HEK293 (cell line): ENCODE results near the gene HECTD4.

Experiments used
- BCL11B ChIP-seq: fragments of 450-650 bp; formaldehyde crosslinking; IDR thresholded peaks from 2 replicates; pipeline ENCODE4 v1.5.1; 2016; ENCODE audit warnings: low read depth, missing biosample characterization, missing genetic modification characterization
- GLIS2 ChIP-seq: fragments of 450-650 bp; formaldehyde crosslinking; IDR thresholded peaks from 2 replicates; pipeline ENCODE4 v1.5.1; 2016; ENCODE audit warnings: missing biosample characterization, missing genetic modification characterization
- REPIN1 ChIP-seq: fragments of 450-650 bp; formaldehyde crosslinking; IDR thresholded peaks from 2 replicates; pipeline ENCODE4 v1.5.1; 2017; ENCODE audit warnings: missing biosample characterization, missing genetic modification characterization, low read depth
- SP3 ChIP-seq: fragments of 450-650 bp; formaldehyde crosslinking; IDR thresholded peaks from 2 replicates; pipeline ENCODE4 v1.5.1; 2016; ENCODE audit warnings: missing biosample characterization, missing genetic modification characterization
- YY2 ChIP-seq: fragments of 450-650 bp; formaldehyde crosslinking; IDR thresholded peaks from 2 replicates; pipeline ENCODE4 v1.5.1; 2016; ENCODE audit warnings: missing biosample characterization, missing genetic modification characterization
- ZBTB26 ChIP-seq: fragments of 450-650 bp; formaldehyde crosslinking; optimal IDR thresholded peaks from 2 replicates; pipeline ENCODE3; 2016; ENCODE audit warnings: missing biosample characterization, mild to moderate bottlenecking, missing genetic modification characterization
- ZBTB49 ChIP-seq: fragments of 450-650 bp; formaldehyde crosslinking; IDR thresholded peaks from 2 replicates; pipeline ENCODE4 v1.5.1; 2016; ENCODE audit warnings: missing biosample characterization, missing genetic modification characterization, low read depth
- ZEB2 ChIP-seq: fragments of 450-650 bp; formaldehyde crosslinking; IDR thresholded peaks from 2 replicates; pipeline ENCODE4 v1.5.1; 2016; ENCODE audit warnings: missing biosample characterization, missing genetic modification characterization
- ZFP41 ChIP-seq: fragments of 450-650 bp; formaldehyde crosslinking; IDR thresholded peaks from 2 replicates; pipeline ENCODE4 v1.5.1; 2016; ENCODE audit warnings: missing biosample characterization, missing genetic modification characterization, borderline replicate concordance
- ZFP69B ChIP-seq: fragments of 450-650 bp; formaldehyde crosslinking; IDR thresholded peaks from 2 replicates; pipeline ENCODE4 v1.5.1; 2016; ENCODE audit warnings: missing biosample characterization, missing genetic modification characterization
- ZNF121 ChIP-seq: fragments of 450-650 bp; formaldehyde crosslinking; IDR thresholded peaks from 2 replicates; pipeline ENCODE4 v1.5.1; 2016; ENCODE audit warnings: missing biosample characterization, missing genetic modification characterization
- ZNF133 ChIP-seq: fragments of 450-650 bp; formaldehyde crosslinking; IDR thresholded peaks from 2 replicates; pipeline ENCODE4 v1.5.1; 2016; ENCODE audit warnings: missing biosample characterization, missing genetic modification characterization
- ZNF138 ChIP-seq: fragments of 450-650 bp; formaldehyde crosslinking; IDR thresholded peaks from 2 replicates; pipeline ENCODE4 v1.5.1; 2016; ENCODE audit warnings: missing biosample characterization, missing genetic modification characterization, borderline replicate concordance
- ZNF211 ChIP-seq: fragments of 450-650 bp; formaldehyde crosslinking; IDR thresholded peaks from 2 replicates; pipeline ENCODE4 v1.5.1; 2016; ENCODE audit warnings: low read depth, missing biosample characterization, missing genetic modification characterization
- ZNF221 ChIP-seq: fragments of 450-650 bp; formaldehyde crosslinking; IDR thresholded peaks from 2 replicates; pipeline ENCODE4 v1.5.1; 2017; ENCODE audit warnings: missing biosample characterization, missing genetic modification characterization, borderline replicate concordance
- ZNF24 ChIP-seq: fragments of 450-650 bp; formaldehyde crosslinking; IDR thresholded peaks from 2 replicates; pipeline ENCODE4 v1.5.1; 2016; ENCODE audit warnings: missing biosample characterization, missing genetic modification characterization
- ZNF324 ChIP-seq: fragments of 450-650 bp; formaldehyde crosslinking; IDR thresholded peaks from 2 replicates; pipeline ENCODE4 v1.5.1; 2016; ENCODE audit warnings: missing biosample characterization, missing genetic modification characterization
- ZNF335 ChIP-seq: fragments of 450-650 bp; formaldehyde crosslinking; conservative IDR thresholded peaks from 2 replicates; pipeline ENCODE4 v1.5.1; 2016; ENCODE audit warnings: missing biosample characterization, missing genetic modification characterization
- ZNF354C ChIP-seq: fragments of 450-650 bp; formaldehyde crosslinking; IDR thresholded peaks from 2 replicates; pipeline ENCODE4 v1.5.1; 2016; ENCODE audit warnings: missing biosample characterization, missing genetic modification characterization, low read depth, borderline replicate concordance
- ZNF416 ChIP-seq: fragments of 450-650 bp; formaldehyde crosslinking; IDR thresholded peaks from 2 replicates; pipeline ENCODE4 v1.5.1; 2016; ENCODE audit warnings: missing biosample characterization, missing genetic modification characterization
- ZNF518A ChIP-seq: fragments of 450-650 bp; formaldehyde crosslinking; conservative IDR thresholded peaks from 2 replicates; pipeline ENCODE4 v1.5.1; 2016; ENCODE audit warnings: low read depth, missing biosample characterization, missing genetic modification characterization
- ZNF521 ChIP-seq: fragments of 450-650 bp; formaldehyde crosslinking; IDR thresholded peaks from 2 replicates; pipeline ENCODE4 v1.5.1; 2017; ENCODE audit warnings: missing biosample characterization, mild to moderate bottlenecking, missing genetic modification characterization
- ZNF585B ChIP-seq: fragments of 450-650 bp; formaldehyde crosslinking; IDR thresholded peaks from 2 replicates; pipeline ENCODE4 v1.5.1; 2016; ENCODE audit warnings: missing biosample characterization, missing genetic modification characterization
- ZNF610 ChIP-seq: fragments of 450-650 bp; formaldehyde crosslinking; IDR thresholded peaks from 2 replicates; pipeline ENCODE4 v1.5.1; 2016; ENCODE audit warnings: missing biosample characterization, missing genetic modification characterization, borderline replicate concordance
- ZNF623 ChIP-seq: fragments of 450-650 bp; formaldehyde crosslinking; IDR thresholded peaks from 2 replicates; pipeline ENCODE4 v1.5.1; 2016; ENCODE audit warnings: missing biosample characterization, missing genetic modification characterization
- ZSCAN16 ChIP-seq: fragments of 450-650 bp; formaldehyde crosslinking; IDR thresholded peaks from 2 replicates; pipeline ENCODE4 v1.5.1; 2016; ENCODE audit warnings: missing biosample characterization, missing genetic modification characterization
- TF ChIP-seq, protein P1 (sequence below): fragments of 450-650 bp; formaldehyde crosslinking; IDR thresholded peaks from 2 replicates; pipeline ENCODE4 v1.5.1; 2016; ENCODE audit warnings: missing biosample characterization, missing genetic modification characterization, borderline replicate concordance

HECTD4 gene

GRCh38 chr12:112419297-112420133 lies 37.3 kb upstream of the HECTD4 start (continued):
- no peak for TF ChIP-seq ZBTB49 (tag by site-specific recombination)
- TF ChIP-seq, protein P1, sequence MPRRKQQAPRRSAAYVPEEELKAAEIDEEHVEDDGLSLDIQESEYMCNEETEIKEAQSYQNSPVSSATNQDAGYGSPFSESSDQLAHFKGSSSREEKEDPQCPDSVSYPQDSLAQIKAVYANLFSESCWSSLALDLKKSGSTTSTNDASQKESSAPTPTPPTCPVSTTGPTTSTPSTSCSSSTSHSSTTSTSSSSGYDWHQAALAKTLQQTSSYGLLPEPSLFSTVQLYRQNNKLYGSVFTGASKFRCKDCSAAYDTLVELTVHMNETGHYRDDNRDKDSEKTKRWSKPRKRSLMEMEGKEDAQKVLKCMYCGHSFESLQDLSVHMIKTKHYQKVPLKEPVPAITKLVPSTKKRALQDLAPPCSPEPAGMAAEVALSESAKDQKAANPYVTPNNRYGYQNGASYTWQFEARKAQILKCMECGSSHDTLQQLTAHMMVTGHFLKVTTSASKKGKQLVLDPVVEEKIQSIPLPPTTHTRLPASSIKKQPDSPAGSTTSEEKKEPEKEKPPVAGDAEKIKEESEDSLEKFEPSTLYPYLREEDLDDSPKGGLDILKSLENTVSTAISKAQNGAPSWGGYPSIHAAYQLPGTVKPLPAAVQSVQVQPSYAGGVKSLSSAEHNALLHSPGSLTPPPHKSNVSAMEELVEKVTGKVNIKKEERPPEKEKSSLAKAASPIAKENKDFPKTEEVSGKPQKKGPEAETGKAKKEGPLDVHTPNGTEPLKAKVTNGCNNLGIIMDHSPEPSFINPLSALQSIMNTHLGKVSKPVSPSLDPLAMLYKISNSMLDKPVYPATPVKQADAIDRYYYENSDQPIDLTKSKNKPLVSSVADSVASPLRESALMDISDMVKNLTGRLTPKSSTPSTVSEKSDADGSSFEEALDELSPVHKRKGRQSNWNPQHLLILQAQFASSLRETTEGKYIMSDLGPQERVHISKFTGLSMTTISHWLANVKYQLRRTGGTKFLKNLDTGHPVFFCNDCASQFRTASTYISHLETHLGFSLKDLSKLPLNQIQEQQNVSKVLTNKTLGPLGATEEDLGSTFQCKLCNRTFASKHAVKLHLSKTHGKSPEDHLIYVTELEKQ = no peak
- TF ChIP-seq ZNF121 (tag by site-specific recombination) = no peak
- TF ChIP-seq ZBTB26 (tag by site-specific recombination) = no peak
- no peak for TF ChIP-seq ZNF211 (tag by site-specific recombination)
- TF ChIP-seq GLIS2 = peak; percentile 80
- no peak for TF ChIP-seq ZNF623 (tag by site-specific recombination)
- TF ChIP-seq ZSCAN16 = no peak
- TF ChIP-seq ZNF133 (tag by site-specific recombination) = no peak
- no peak for TF ChIP-seq ZNF354C
- no peak for TF ChIP-seq ZFP69B (tag by site-specific recombination)
- TF ChIP-seq SP3 (tag by site-specific recombination) = no peak
- TF ChIP-seq ZNF518A = no peak
- TF ChIP-seq ZFP41 (tag by site-specific recombination) = no peak
- no peak for TF ChIP-seq ZNF24
- TF ChIP-seq ZNF585B (tag by site-specific recombination) = no peak
- no peak for TF ChIP-seq ZNF610
- no peak for TF ChIP-seq REPIN1
- TF ChIP-seq ZNF416 = no peak
- TF ChIP-seq BCL11B = no peak
- TF ChIP-seq ZNF138 (tag by site-specific recombination) = no peak
- no peak for TF ChIP-seq ZNF521
- peak; percentile 86 for TF ChIP-seq ZNF335 (tag by site-specific recombination)
- TF ChIP-seq ZEB2 (tag by site-specific recombination) = peak; percentile 59
- no peak for TF ChIP-seq ZNF221 (tag by site-specific recombination)
- no peak for TF ChIP-seq YY2 (tag by site-specific recombination)
- no peak for TF ChIP-seq ZNF324 (tag by site-specific recombination)
